A673 (cell line): ENCODE measurements around the gene CAPN2.

Experiments
- EZH2 ChIP-seq: fragments of 200-600 bp; sonication (generic); IDR thresholded peaks from 2 replicates; pipeline ENCODE4 v1.6.1; 2017; ENCODE audit warnings: borderline replicate concordance, low read depth, mild to moderate bottlenecking, mixed read lengths, antibody characterized with exemption, low read length; ENCODE audit not compliant: poor library complexity, severe bottlenecking
- TF ChIP-seq, protein P1 (sequence below): fragments of 300-800, 200-600 bp; sonication (generic); conservative IDR thresholded peaks from 2 replicates; pipeline ENCODE4 v1.5.1; 2017; ENCODE audit warnings: low read depth, mild to moderate bottlenecking, antibody characterized with exemption, low read length, moderate library complexity, mixed read lengths

DNA sequence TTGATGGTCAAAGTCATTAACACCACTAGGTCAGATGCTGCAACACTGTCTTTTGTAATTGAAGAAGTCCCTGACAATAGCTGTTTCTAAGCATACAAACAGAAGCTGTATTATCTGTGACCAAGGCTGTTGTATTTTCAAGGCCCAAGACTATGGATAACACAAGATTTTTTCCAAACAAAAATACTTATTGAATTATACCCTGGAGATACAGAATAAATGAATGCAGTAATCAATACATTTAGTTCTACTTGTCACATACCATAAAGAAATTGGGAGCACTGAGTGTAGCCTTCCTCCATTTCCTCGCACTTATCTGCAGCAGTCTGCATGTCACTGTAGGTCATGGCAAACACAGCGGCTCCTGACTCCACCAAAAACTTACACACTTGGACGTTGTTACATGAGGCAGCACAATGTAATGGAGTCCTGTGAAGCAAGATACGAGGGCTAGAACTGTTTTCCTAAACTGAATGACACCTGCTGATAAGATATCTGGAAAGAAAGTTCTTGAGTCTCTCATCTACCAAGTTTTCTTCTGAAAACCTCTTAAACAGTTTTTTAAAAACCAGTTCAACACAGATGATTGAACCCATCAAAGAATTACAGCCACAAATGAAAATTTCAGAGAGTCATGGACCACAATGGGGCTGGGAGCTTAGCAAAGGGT lies 76.5 kb downstream of the CAPN2 start:
- TF ChIP-seq EZH2, result no peak
- TF ChIP-seq, protein P1, sequence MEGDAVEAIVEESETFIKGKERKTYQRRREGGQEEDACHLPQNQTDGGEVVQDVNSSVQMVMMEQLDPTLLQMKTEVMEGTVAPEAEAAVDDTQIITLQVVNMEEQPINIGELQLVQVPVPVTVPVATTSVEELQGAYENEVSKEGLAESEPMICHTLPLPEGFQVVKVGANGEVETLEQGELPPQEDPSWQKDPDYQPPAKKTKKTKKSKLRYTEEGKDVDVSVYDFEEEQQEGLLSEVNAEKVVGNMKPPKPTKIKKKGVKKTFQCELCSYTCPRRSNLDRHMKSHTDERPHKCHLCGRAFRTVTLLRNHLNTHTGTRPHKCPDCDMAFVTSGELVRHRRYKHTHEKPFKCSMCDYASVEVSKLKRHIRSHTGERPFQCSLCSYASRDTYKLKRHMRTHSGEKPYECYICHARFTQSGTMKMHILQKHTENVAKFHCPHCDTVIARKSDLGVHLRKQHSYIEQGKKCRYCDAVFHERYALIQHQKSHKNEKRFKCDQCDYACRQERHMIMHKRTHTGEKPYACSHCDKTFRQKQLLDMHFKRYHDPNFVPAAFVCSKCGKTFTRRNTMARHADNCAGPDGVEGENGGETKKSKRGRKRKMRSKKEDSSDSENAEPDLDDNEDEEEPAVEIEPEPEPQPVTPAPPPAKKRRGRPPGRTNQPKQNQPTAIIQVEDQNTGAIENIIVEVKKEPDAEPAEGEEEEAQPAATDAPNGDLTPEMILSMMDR, result no peak
